HepG2 (cell line): Measurements from ENCODE around the gene RELL1. TPM values are rescaled to one million over a fixed set of nuclear protein-coding genes. Genes with fewer than 3 reads are reported as not detected.

Source experiments
- CCDC6 ChIP-seq: sonication (generic); formaldehyde crosslinking; IDR thresholded peaks from 2 replicates; pipeline ENCODE4 v1.8.1; 2022; ENCODE audit warnings: mild to moderate bottlenecking, missing genetic modification reagents, moderate library complexity
- HDAC1 ChIP-seq: sonication (generic); formaldehyde crosslinking; IDR thresholded peaks from 2 replicates; pipeline ENCODE4 v1.5.1; 2020; ENCODE audit warnings: mild to moderate bottlenecking, missing genetic modification reagents
- HMG20B ChIP-seq: conservative IDR thresholded peaks from 2 replicates; pipeline ENCODE4 v1.6.1; 2016; ENCODE audit warnings: missing genetic modification reagents, missing compliant biosample characterization
- NCOA5 ChIP-seq: sonication (generic); formaldehyde crosslinking; IDR thresholded peaks from 2 replicates; pipeline ENCODE4 v1.4.0; 2020; ENCODE audit warnings: missing genetic modification reagents
- ONECUT2 ChIP-seq: sonication (generic); formaldehyde crosslinking; IDR thresholded peaks from 2 replicates; pipeline ENCODE4 v1.4.0; 2020; ENCODE audit warnings: missing genetic modification reagents
- PITX1 ChIP-seq: sonication (generic); formaldehyde crosslinking; IDR thresholded peaks from 2 replicates; pipeline ENCODE4 v1.5.1; 2020; ENCODE audit warnings: mild to moderate bottlenecking, missing genetic modification reagents
- SRSF1 ChIP-seq: fragments of 200-400 bp; formaldehyde crosslinking; optimal IDR thresholded peaks from 2 replicates; pipeline ENCODE3; 2017; ENCODE audit warnings: mild to moderate bottlenecking, low read depth, low read length, moderate library complexity
- SRY ChIP-seq: sonication (generic); formaldehyde crosslinking; IDR thresholded peaks from 2 replicates; pipeline ENCODE4 v1.8.0; 2022; ENCODE audit warnings: mild to moderate bottlenecking, missing genetic modification reagents
- ZNF766 ChIP-seq: sonication (generic); formaldehyde crosslinking; IDR thresholded peaks from 2 replicates; pipeline ENCODE4 v1.5.0; 2020; ENCODE audit warnings: missing genetic modification reagents, borderline replicate concordance
- polyA plus RNA-seq, 8 experiments: library from polyadenylated mRNA; depleted of rRNA in 3 of 8; stranded (reverse) in 7 of 8; unstranded in 1 of 8; fragments of >200 nt; fragmentation: Illumina TruSeq in 4 of 8; extraction: Trizol in 4 of 8; gene quantifications; 2 replicates each; pipeline versions ENCODE4 v1.2.1 to v1.2.3, GENCODE V29; 2011 to 2016; ENCODE audit warnings: low read depth in 4 of 8, missing spikeins in 1 of 8, mixed read lengths in 1 of 8; ENCODE audit not compliant: insufficient read depth in 1 of 8
- total RNA-seq, 5 experiments: library from RNA; depleted of rRNA; stranded (reverse); fragments of >200 nt; fragmentation: Illumina TruSeq; extraction: Trizol; gene quantifications; 2 replicates each; pipeline ENCODE4 v1.2.3, GENCODE V29; 2016; ENCODE audit warnings: low read depth in 1 of 5
- TF ChIP-seq, protein P1 (sequence below): sonication (generic); formaldehyde crosslinking; IDR thresholded peaks from 2 replicates; pipeline ENCODE4 v1.8.0; 2022; ENCODE audit warnings: missing genetic modification reagents, mild to moderate bottlenecking, moderate library complexity, borderline replicate concordance
- TF ChIP-seq, protein P2 (sequence below): IDR thresholded peaks from 2 replicates; pipeline ENCODE4 v1.6.1; 2016; ENCODE audit warnings: mild to moderate bottlenecking
- TF ChIP-seq, protein P3 (sequence below): sonication (generic); formaldehyde crosslinking; conservative IDR thresholded peaks from 2 replicates; pipeline ENCODE4 v1.8.1; 2023; ENCODE audit warnings: missing genetic modification reagents
- TF ChIP-seq, protein P4 (sequence below): sonication (generic); formaldehyde crosslinking; IDR thresholded peaks from 2 replicates; pipeline ENCODE4 v1.5.0; 2020; ENCODE audit warnings: mild to moderate bottlenecking, missing genetic modification reagents, borderline replicate concordance

RELL1 gene
- total and polyA plus RNA-seq, 2 of the 13 experiments (the other 11 are each of a cell fraction or from before 2014, with no cell fraction given) = 8.4 to 58.4 TPM

DNA sequence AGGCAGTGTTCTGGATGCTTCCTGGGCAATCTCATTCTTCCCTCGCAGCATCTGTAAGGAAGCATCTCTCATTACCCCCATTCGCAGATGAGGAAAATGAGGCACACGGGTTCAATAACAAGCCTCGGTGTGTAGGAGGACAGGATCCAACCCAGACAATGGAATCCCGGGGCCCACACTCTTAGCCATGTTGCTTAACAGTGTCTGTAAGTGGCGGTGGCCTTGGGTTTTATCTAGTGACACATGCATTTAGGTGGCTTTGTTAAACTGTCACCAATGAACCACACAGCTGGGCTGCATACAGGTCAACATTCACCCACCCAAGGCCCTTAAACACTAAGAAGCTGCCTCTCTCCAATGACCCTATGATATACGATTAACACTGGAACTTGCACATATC lies 22.6 kb downstream of the RELL1 start (continued):
- TF ChIP-seq, protein P1, sequence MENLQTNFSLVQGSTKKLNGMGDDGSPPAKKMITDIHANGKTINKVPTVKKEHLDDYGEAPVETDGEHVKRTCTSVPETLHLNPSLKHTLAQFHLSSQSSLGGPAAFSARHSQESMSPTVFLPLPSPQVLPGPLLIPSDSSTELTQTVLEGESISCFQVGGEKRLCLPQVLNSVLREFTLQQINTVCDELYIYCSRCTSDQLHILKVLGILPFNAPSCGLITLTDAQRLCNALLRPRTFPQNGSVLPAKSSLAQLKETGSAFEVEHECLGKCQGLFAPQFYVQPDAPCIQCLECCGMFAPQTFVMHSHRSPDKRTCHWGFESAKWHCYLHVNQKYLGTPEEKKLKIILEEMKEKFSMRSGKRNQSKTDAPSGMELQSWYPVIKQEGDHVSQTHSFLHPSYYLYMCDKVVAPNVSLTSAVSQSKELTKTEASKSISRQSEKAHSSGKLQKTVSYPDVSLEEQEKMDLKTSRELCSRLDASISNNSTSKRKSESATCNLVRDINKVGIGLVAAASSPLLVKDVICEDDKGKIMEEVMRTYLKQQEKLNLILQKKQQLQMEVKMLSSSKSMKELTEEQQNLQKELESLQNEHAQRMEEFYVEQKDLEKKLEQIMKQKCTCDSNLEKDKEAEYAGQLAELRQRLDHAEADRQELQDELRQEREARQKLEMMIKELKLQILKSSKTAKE = peak; percentile 96
- TF ChIP-seq CCDC6 (CRISPR knock-in tag) = 0 out of 2 replicates have a peak, but pooled peaks have one; percentile 70
- TF ChIP-seq HDAC1 (CRISPR knock-in tag) = peak; percentile 65
- no peak for TF ChIP-seq ONECUT2 (CRISPR knock-in tag)
- no peak for TF ChIP-seq SRY
- TF ChIP-seq, protein P2, sequence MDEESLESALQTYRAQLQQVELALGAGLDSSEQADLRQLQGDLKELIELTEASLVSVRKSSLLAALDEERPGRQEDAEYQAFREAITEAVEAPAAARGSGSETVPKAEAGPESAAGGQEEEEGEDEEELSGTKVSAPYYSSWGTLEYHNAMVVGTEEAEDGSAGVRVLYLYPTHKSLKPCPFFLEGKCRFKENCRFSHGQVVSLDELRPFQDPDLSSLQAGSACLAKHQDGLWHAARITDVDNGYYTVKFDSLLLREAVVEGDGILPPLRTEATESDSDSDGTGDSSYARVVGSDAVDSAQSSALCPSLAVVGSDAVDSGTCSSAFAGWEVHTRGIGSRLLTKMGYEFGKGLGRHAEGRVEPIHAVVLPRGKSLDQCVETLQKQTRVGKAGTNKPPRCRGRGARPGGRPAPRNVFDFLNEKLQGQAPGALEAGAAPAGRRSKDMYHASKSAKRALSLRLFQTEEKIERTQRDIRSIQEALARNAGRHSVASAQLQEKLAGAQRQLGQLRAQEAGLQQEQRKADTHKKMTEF (CRISPR knock-in tag) = peak; percentile 74
- TF ChIP-seq NCOA5 (CRISPR knock-in tag) = no peak
- TF ChIP-seq PITX1 (CRISPR knock-in tag) = peak; percentile 39; the same call in 1 of the 2 replicates
- no peak for TF ChIP-seq SRSF1
- TF ChIP-seq, protein P3, sequence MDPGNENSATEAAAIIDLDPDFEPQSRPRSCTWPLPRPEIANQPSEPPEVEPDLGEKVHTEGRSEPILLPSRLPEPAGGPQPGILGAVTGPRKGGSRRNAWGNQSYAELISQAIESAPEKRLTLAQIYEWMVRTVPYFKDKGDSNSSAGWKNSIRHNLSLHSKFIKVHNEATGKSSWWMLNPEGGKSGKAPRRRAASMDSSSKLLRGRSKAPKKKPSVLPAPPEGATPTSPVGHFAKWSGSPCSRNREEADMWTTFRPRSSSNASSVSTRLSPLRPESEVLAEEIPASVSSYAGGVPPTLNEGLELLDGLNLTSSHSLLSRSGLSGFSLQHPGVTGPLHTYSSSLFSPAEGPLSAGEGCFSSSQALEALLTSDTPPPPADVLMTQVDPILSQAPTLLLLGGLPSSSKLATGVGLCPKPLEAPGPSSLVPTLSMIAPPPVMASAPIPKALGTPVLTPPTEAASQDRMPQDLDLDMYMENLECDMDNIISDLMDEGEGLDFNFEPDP (CRISPR knock-in tag) = no peak
- TF ChIP-seq, protein P4, sequence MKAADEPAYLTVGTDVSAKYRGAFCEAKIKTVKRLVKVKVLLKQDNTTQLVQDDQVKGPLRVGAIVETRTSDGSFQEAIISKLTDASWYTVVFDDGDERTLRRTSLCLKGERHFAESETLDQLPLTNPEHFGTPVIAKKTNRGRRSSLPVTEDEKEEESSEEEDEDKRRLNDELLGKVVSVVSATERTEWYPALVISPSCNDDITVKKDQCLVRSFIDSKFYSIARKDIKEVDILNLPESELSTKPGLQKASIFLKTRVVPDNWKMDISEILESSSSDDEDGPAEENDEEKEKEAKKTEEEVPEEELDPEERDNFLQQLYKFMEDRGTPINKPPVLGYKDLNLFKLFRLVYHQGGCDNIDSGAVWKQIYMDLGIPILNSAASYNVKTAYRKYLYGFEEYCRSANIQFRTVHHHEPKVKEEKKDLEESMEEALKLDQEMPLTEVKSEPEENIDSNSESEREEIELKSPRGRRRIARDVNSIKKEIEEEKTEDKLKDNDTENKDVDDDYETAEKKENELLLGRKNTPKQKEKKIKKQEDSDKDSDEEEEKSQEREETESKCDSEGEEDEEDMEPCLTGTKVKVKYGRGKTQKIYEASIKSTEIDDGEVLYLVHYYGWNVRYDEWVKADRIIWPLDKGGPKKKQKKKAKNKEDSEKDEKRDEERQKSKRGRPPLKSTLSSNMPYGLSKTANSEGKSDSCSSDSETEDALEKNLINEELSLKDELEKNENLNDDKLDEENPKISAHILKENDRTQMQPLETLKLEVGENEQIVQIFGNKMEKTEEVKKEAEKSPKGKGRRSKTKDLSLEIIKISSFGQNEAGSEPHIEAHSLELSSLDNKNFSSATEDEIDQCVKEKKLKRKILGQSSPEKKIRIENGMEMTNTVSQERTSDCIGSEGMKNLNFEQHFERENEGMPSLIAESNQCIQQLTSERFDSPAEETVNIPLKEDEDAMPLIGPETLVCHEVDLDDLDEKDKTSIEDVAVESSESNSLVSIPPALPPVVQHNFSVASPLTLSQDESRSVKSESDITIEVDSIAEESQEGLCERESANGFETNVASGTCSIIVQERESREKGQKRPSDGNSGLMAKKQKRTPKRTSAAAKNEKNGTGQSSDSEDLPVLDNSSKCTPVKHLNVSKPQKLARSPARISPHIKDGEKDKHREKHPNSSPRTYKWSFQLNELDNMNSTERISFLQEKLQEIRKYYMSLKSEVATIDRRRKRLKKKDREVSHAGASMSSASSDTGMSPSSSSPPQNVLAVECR = peak; percentile 53; the same call in 1 of the 2 replicates
- TF ChIP-seq HMG20B (CRISPR knock-in tag) = no peak; the same call in 1 of the 2 replicates
- no peak for TF ChIP-seq ZNF766 (CRISPR knock-in tag)
